Calu3 (cell line): ENCODE data around the gene BICDL2. TPM values are rescaled to one million over a fixed set of nuclear protein-coding genes. Genes with fewer than 3 reads are reported as not detected.

ENCODE experiments used
- BruUV-seq: library from RNA; stranded (reverse); fragments of 400-500 nt; replicated peaks from 2 replicates; lab custom pipeline; 2021; lab: Mats Ljungman, UMichigan
- CTCF ChIA-PET: fragments of 300-600 bp; sonication (Branson Sonifier 250); formaldehyde crosslinking; loops from one replicate; lab custom pipeline; 2022; ENCODE audit warnings: antibody characterized with exemption; lab: Charles Lee
- DNase-seq: peaks from one replicate; pipeline ENCODE4 v3.0.0; 2022
- H3K27ac Mint-ChIP-seq: one replicate; pipeline ENCODE4 v1.8.0; 2022; ENCODE audit warnings: mixed read lengths; ENCODE audit not compliant: unreplicated experiment
- H3K27me3 Mint-ChIP-seq: one replicate; pipeline ENCODE4 v1.8.0; 2022; ENCODE audit warnings: mixed read lengths; ENCODE audit not compliant: unreplicated experiment
- H3K36me3 Mint-ChIP-seq: one replicate; pipeline ENCODE4 v1.8.0; 2022; ENCODE audit warnings: mild to moderate bottlenecking, moderate library complexity, mixed read lengths; ENCODE audit not compliant: insufficient read depth, unreplicated experiment
- H3K4me1 Mint-ChIP-seq: one replicate; pipeline ENCODE4 v1.8.0; 2022; ENCODE audit warnings: mild to moderate bottlenecking, low read depth, mixed read lengths; ENCODE audit not compliant: unreplicated experiment
- H3K4me3 Mint-ChIP-seq: one replicate; pipeline ENCODE4 v1.8.0; 2022; ENCODE audit warnings: mild to moderate bottlenecking, low read depth, moderate library complexity, mixed read lengths; ENCODE audit not compliant: unreplicated experiment
- H3K9me3 Mint-ChIP-seq: one replicate; pipeline ENCODE4 v1.8.0; 2022; ENCODE audit warnings: low read depth, mixed read lengths; ENCODE audit not compliant: unreplicated experiment
- CTCF ChIP-seq: fragments of 200-600 bp; IDR thresholded peaks from one replicate; pipeline ENCODE4 v1.8.0; 2022; ENCODE audit warnings: antibody characterized with exemption; ENCODE audit not compliant: unreplicated experiment
- intact Hi-C: fragments of 100-400 bp; cut with micrococcal nuclease; formaldehyde crosslinking; loops from one replicate; pipeline ENCODE4 v1.10.0; 2022; ENCODE audit not compliant: unreplicated experiment
- total RNA-seq: library from RNA; stranded (reverse); gene quantifications from 2 replicates; pipeline ENCODE4 v1.2.3, GENCODE V29; 2022

Gene BICDL2
- total RNA-seq, 1 experiment from 2014 or later: 59.4 TPM

GRCh38 chr16:3065742-3066439 is 29.1 kb upstream of the BICDL2 start:
- CTCF ChIA-PET: interaction anchor here (1.2 to 1.3 kb wide), 2 partner anchors 12 to 34 kb away, joined by 4 read pairs; no protein-coding TSS in a partner anchor
- TSS peak; percentile 53 for BruUV-seq
- intact Hi-C loops: loop anchor here (2.0 kb wide), 1 partner anchor 41 kb away; no protein-coding TSS in a partner anchor
- H3K27ac Mint-ChIP-seq: peak overlapping the region; percentile 77
- TF ChIP-seq CTCF: no peak
- H3K27me3 Mint-ChIP-seq: no peaks in the 10 kb centered on the region
- peak overlapping the region; percentile 72 for H3K4me3 Mint-ChIP-seq
- H3K36me3 Mint-ChIP-seq: peaks cover 16% of the 10 kb centered on the region
- DNase-seq: no peak
- H3K4me1 Mint-ChIP-seq: peaks cover 22% of the 10 kb centered on the region
- peaks cover 2% of the 10 kb centered on the region for H3K9me3 Mint-ChIP-seq

GRCh38 chr16:3065069-3065741 is 28.5 kb upstream of the BICDL2 start, which contains the start of gene IL32:
Gene IL32 (plus strand): TSS chr16:3065640. CDS start chr16:3065812, 172 bp downstream.
- Mint-ChIP-seq H3K36me3 (peaks cover 16% of the 10 kb centered on the region), H3K9me3 (peaks cover 2% of the 10 kb centered on the region), H3K27ac (peak within 1 kb of the TSS; percentile 77), H3K4me1 (peaks cover 22% of the 10 kb centered on the region), H3K4me3 (peak within 1 kb of the TSS; percentile 72), H3K27me3 (no peaks in the 10 kb centered on the region)
- intact Hi-C loops: loop anchor here (2.0 kb wide), 1 partner anchor 42 kb away; no protein-coding TSS in a partner anchor
- peak; percentile 80 for DNase-seq
- TF ChIP-seq CTCF: no peak
- CTCF ChIA-PET: interaction anchor here (1.0 to 1.3 kb wide), 3 partner anchors 10 to 34 kb away, joined by 4 read pairs; no protein-coding TSS in a partner anchor
- no TSS peak for BruUV-seq

- peaks cover 22% of the 10 kb centered on the region for H3K4me1 Mint-ChIP-seq
- peaks cover 20% of the 10 kb centered on the region for H3K36me3 Mint-ChIP-seq
- DNase-seq: no peak
- no peaks in the 10 kb centered on the region for H3K27me3 Mint-ChIP-seq
- no peak overlapping the region for H3K27ac Mint-ChIP-seq
- TF ChIP-seq CTCF: no peak
- intact Hi-C loops: loop anchor here (2.0 kb wide), 1 partner anchor 43 kb away; no protein-coding TSS in a partner anchor
- no TSS peak for BruUV-seq
- H3K9me3 Mint-ChIP-seq: peaks cover 2% of the 10 kb centered on the region
- CTCF ChIA-PET: interaction anchor here (0.7 to 1.1 kb wide), 2 partner anchors 43 to 66 kb away, joined by 3 read pairs; no protein-coding TSS in a partner anchor
- no peak overlapping the region for H3K4me3 Mint-ChIP-seq
Measured at GRCh38 chr16:3063625-3064386, 27.1 kb upstream of the BICDL2 start.

- Mint-ChIP-seq H3K36me3 (peaks cover 27% of the 10 kb centered on the region), H3K27ac (no peak overlapping the region), H3K27me3 (no peaks in the 10 kb centered on the region), H3K4me3 (no peak overlapping the region), H3K9me3 (peaks cover 2% of the 10 kb centered on the region), H3K4me1 (peaks cover 22% of the 10 kb centered on the region)
- BruUV-seq: no TSS peak
- intact Hi-C loops: no loop called here
- DNase-seq: no peak
- CTCF ChIA-PET: interaction anchor here (0.6 to 1.2 kb wide), 2 partner anchors 43 to 69 kb away, joined by 3 to 7 read pairs; no protein-coding TSS in a partner anchor
- TF ChIP-seq CTCF: no peak
Measured at GRCh38 chr16:3062553-3062952, 25.8 kb upstream of the BICDL2 start.
